Mesenchymal stem cell (in vitro differentiated cells and primary cell): ENCODE measurements around the gene TSPAN15.
A peak's percentile ranks its signal among the peaks of the same experiment; 100 is the strongest.

ENCODE experiments used
- DNase-seq: peaks from one replicate; pipeline ENCODE4 v3.0.0-alpha.2; 2013
- H2AFZ ChIP-seq: one replicate; pipeline ENCODE4 v1.6.1; 2013; ENCODE audit warnings: low read depth, mild to moderate bottlenecking, control low read depth, inconsistent platforms, low read length, moderate library complexity
- H2AK5ac ChIP-seq: 2 replicates; pipeline ENCODE4 v1.6.1; 2013; ENCODE audit warnings: low read length, moderate library complexity, mild to moderate bottlenecking, inconsistent platforms; ENCODE audit not compliant: severe bottlenecking
- H2BK120ac ChIP-seq: one replicate; pipeline ENCODE4 v1.6.1; 2013; ENCODE audit warnings: low read depth, mild to moderate bottlenecking, inconsistent platforms, low read length, moderate library complexity
- H2BK12ac ChIP-seq, 2 experiments: one replicate each; pipeline ENCODE4 v1.6.1; 2013; ENCODE audit warnings: inconsistent platforms in 2 of 2, low read length in 2 of 2, mild to moderate bottlenecking in 2 of 2, moderate library complexity in 2 of 2, control low read depth in 1 of 2
- H2BK15ac ChIP-seq: one replicate; pipeline ENCODE4 v1.6.1; 2013; ENCODE audit warnings: mild to moderate bottlenecking, low read depth, inconsistent platforms; ENCODE audit not compliant: poor library complexity, severe bottlenecking
- H2BK5ac ChIP-seq: 2 replicates; pipeline ENCODE4 v1.6.1; 2013; ENCODE audit warnings: low read depth, mild to moderate bottlenecking, low read length, control low read depth, inconsistent platforms; ENCODE audit not compliant: poor library complexity, severe bottlenecking
- H3K14ac ChIP-seq, 2 experiments: one replicate each; pipeline ENCODE4 v1.6.1; 2013; ENCODE audit warnings: inconsistent platforms in 2 of 2, low read length in 2 of 2, control low read depth in 1 of 2, mild to moderate bottlenecking in 1 of 2, moderate library complexity in 1 of 2
- H3K18ac ChIP-seq, 2 experiments: one replicate each; pipeline ENCODE4 v1.6.1; 2013; ENCODE audit warnings: inconsistent platforms in 2 of 2, low read length in 2 of 2, control low read depth in 1 of 2, low read depth in 1 of 2, mild to moderate bottlenecking in 1 of 2
- H3K23ac ChIP-seq, 2 experiments: one replicate each; pipeline ENCODE4 v1.6.1; 2013; ENCODE audit warnings: inconsistent platforms in 2 of 2, low read length in 2 of 2, mild to moderate bottlenecking in 2 of 2, moderate library complexity in 2 of 2, control low read depth in 1 of 2
- H3K27ac ChIP-seq: 2 replicates; pipeline ENCODE4 v1.5.1; 2013; ENCODE audit warnings: mild to moderate bottlenecking, moderate library complexity, low read length, control low read depth, inconsistent platforms; ENCODE audit not compliant: poor library complexity, severe bottlenecking
- H3K27me3 ChIP-seq, 2 experiments: 2 replicates each; pipeline versions ENCODE4 v1.6.1 to v1.7.0; 2013; ENCODE audit warnings: low read length in 2 of 2, mild to moderate bottlenecking in 2 of 2, moderate library complexity in 2 of 2, control low read depth in 1 of 2, inconsistent platforms in 1 of 2; ENCODE audit not compliant: control insufficient read depth in 1 of 2, insufficient read depth in 1 of 2
- H3K36me3 ChIP-seq, 2 experiments: 2 replicates each; pipeline versions ENCODE4 v1.6.1 to v1.7.0; 2013; ENCODE audit warnings: low read length in 2 of 2, control low read depth in 1 of 2, inconsistent platforms in 1 of 2, low read depth in 1 of 2, mild to moderate bottlenecking in 1 of 2; ENCODE audit not compliant: insufficient read depth in 2 of 2, control insufficient read depth in 1 of 2
- H3K4ac ChIP-seq, 2 experiments: one replicate each; pipeline ENCODE4 v1.6.1; 2013; ENCODE audit warnings: inconsistent platforms in 2 of 2, low read length in 2 of 2, mild to moderate bottlenecking in 2 of 2, moderate library complexity in 2 of 2, control low read depth in 1 of 2, low read depth in 1 of 2
- H3K4me1 ChIP-seq: 2 replicates; pipeline ENCODE4 v1.6.1; 2013; ENCODE audit warnings: low read depth, low read length, control low read depth; ENCODE audit not compliant: control insufficient read depth, insufficient read depth
- H3K4me2 ChIP-seq: 2 replicates; pipeline ENCODE4 v1.6.1; 2013; ENCODE audit warnings: low read length, mild to moderate bottlenecking, inconsistent platforms; ENCODE audit not compliant: poor library complexity, severe bottlenecking
- H3K4me3 ChIP-seq, 2 experiments: 2 replicates each; pipeline versions ENCODE4 v1.5.1 to v1.7.0; 2013; ENCODE audit warnings: low read length in 2 of 2, mild to moderate bottlenecking in 2 of 2, control low read depth in 1 of 2, low read depth in 1 of 2; ENCODE audit not compliant: insufficient read depth in 1 of 2
- H3K79me1 ChIP-seq: replicated peaks from 2 replicates; pipeline ENCODE4 v1.6.1; 2013; ENCODE audit warnings: mild to moderate bottlenecking, control low read depth, low read length, inconsistent platforms; ENCODE audit not compliant: poor library complexity, severe bottlenecking
- H3K9ac ChIP-seq: 2 replicates; pipeline ENCODE4 v1.7.0; 2013; ENCODE audit warnings: mild to moderate bottlenecking, low read length, moderate library complexity
- H3K9me3 ChIP-seq: 2 replicates; pipeline ENCODE4 v1.7.0; 2013; ENCODE audit warnings: mild to moderate bottlenecking, low read length; ENCODE audit not compliant: control insufficient read depth
- H4K8ac ChIP-seq: one replicate; pipeline ENCODE4 v1.6.1; 2013; ENCODE audit warnings: inconsistent platforms, mild to moderate bottlenecking, low read length, moderate library complexity
- H4K91ac ChIP-seq: one replicate; pipeline ENCODE4 v1.6.1; 2013; ENCODE audit warnings: mild to moderate bottlenecking, low read length, inconsistent platforms
- WGBS: methylation state at CpG from one replicate; pipeline ENCODE4 v1.1.7; 2013; ENCODE audit warnings: mixed read lengths; 5-methylcytosine and 5-hydroxymethylcytosine counted together

TSPAN15 gene

GRCh38 chr10:69407621-69408301 is 43.5 kb upstream of the TSPAN15 start:
- Histone ChIP-seq H3K4me3 (peak overlapping the region in 1 of 2 experiments; percentile 44), H3K18ac (peak overlapping the region in 1 of 2 experiments; percentile 63), H3K9ac (peak overlapping the region; percentile 70), H3K4ac (peak overlapping the region in 1 of 2 experiments; percentile 5), H3K23ac (peak overlapping the region in 1 of 2 experiments; percentile 29), H3K36me3 (peaks cover 11 to 12% of the 10 kb centered on the region in 2 experiments), H3K14ac (no peak overlapping the region), H4K91ac (no peak overlapping the region), H4K8ac (peak overlapping the region; percentile 81), H2BK15ac (no peak overlapping the region), H2AFZ (no peak overlapping the region), H2BK12ac (peak overlapping the region in 1 of 2 experiments; percentile 4), H3K27me3 (no peaks in the 10 kb centered on the region), H2BK120ac (no peak overlapping the region), H3K27ac (no peak overlapping the region), H3K4me2 (no peak overlapping the region), H2AK5ac (no peak overlapping the region), H3K4me1 (peaks cover 12% of the 10 kb centered on the region), H3K9me3 (no peaks in the 10 kb centered on the region), H2BK5ac (no peak overlapping the region), H3K79me1 (no peaks in the 10 kb centered on the region)
- 75% methylated on average over 13 of the region's 14 CpGs for WGBS
- DNase-seq, result no peak

- Histone ChIP-seq H3K23ac (no peak overlapping the region), H3K4me2 (peak overlapping the region; percentile 76), H2AFZ (peak overlapping the region; percentile 18), H3K9ac (peak overlapping the region; percentile 85), H3K4ac (no peak overlapping the region), H4K91ac (no peak overlapping the region), H2BK15ac (peak overlapping the region; percentile 92), H3K36me3 (peaks cover 3 to 9% of the 10 kb centered on the region in 2 experiments), H3K4me3 (peak overlapping the region in 1 of 2 experiments; percentile 72), H3K4me1 (peaks cover 14% of the 10 kb centered on the region), H2BK12ac (no peak overlapping the region), H3K27ac (no peak overlapping the region), H3K14ac (no peak overlapping the region), H3K27me3 (no peaks in the 10 kb centered on the region), H3K9me3 (no peaks in the 10 kb centered on the region), H3K18ac (no peak overlapping the region), H4K8ac (peak overlapping the region; percentile 76), H2BK5ac (no peak overlapping the region), H2BK120ac (peak overlapping the region; percentile 50), H2AK5ac (no peak overlapping the region), H3K79me1 (no peaks in the 10 kb centered on the region)
- WGBS, result 12% methylated on average over 38 of the region's 64 CpGs
- peak; percentile 87 for DNase-seq
These were observed 42.7 kb upstream of the TSPAN15 start for GRCh38 chr10:69408318-69409175.

- no peak for DNase-seq
- Histone ChIP-seq H4K8ac (peak overlapping the region; percentile 76), H3K4me1 (peaks cover 14% of the 10 kb centered on the region), H2BK12ac (no peak overlapping the region), H3K9me3 (no peaks in the 10 kb centered on the region), H3K9ac (peak overlapping the region; percentile 85), H3K36me3 (peaks cover 3 to 8% of the 10 kb centered on the region in 2 experiments), H3K23ac (no peak overlapping the region), H4K91ac (no peak overlapping the region), H2AK5ac (no peak overlapping the region), H3K27ac (no peak overlapping the region), H3K14ac (no peak overlapping the region), H3K4me2 (peak overlapping the region; percentile 76), H3K18ac (no peak overlapping the region), H3K79me1 (no peaks in the 10 kb centered on the region), H3K4me3 (peak overlapping the region in 1 of 2 experiments; percentile 72), H2AFZ (peak overlapping the region; percentile 18), H2BK120ac (peak overlapping the region; percentile 50), H2BK15ac (peak overlapping the region; percentile 92), H3K4ac (no peak overlapping the region), H3K27me3 (no peaks in the 10 kb centered on the region), H2BK5ac (no peak overlapping the region)
- 64% methylated on average over 5 of the region's 7 CpGs for WGBS
These were observed 42.1 kb upstream of the TSPAN15 start for GRCh38 chr10:69409176-69409495.

GRCh38 chr10:69409968-69410367 is 41.3 kb upstream of the TSPAN15 start:
- H3K4me3 ChIP-seq, result no peak overlapping the region
- no peak overlapping the region for H3K18ac ChIP-seq
- H3K9ac ChIP-seq, result no peak overlapping the region
- no peak overlapping the region for H2BK5ac ChIP-seq
- no peak overlapping the region for H3K23ac ChIP-seq
- 78% methylated on average over 6 of the region's 6 CpGs for WGBS
- H2BK15ac ChIP-seq, result no peak overlapping the region
- H3K27me3 ChIP-seq, result no peaks in the 10 kb centered on the region
- H3K4me2 ChIP-seq, result no peak overlapping the region
- H3K4me1 ChIP-seq, result peaks cover 14% of the 10 kb centered on the region
- no peak overlapping the region for H2BK120ac ChIP-seq
- H2AFZ ChIP-seq, result no peak overlapping the region
- no peak overlapping the region for H2AK5ac ChIP-seq
- no peak overlapping the region for H4K8ac ChIP-seq
- H4K91ac ChIP-seq, result no peak overlapping the region
- H3K79me1 ChIP-seq, result no peaks in the 10 kb centered on the region
- H2BK12ac ChIP-seq, result no peak overlapping the region
- no peak for DNase-seq
- peaks cover 0 to 3% of the 10 kb centered on the region in 2 experiments for H3K36me3 ChIP-seq
- H3K27ac ChIP-seq, result no peak overlapping the region
- no peaks in the 10 kb centered on the region for H3K9me3 ChIP-seq
- no peak overlapping the region for H3K4ac ChIP-seq
- no peak overlapping the region for H3K14ac ChIP-seq
